H9 (cell line): Measurements from ENCODE around the gene RABGAP1L. TPM values are rescaled to one million over a fixed set of nuclear protein-coding genes. Genes with fewer than 3 reads are reported as not detected.

ENCODE experiments used
- DNase-seq: peaks from one replicate; pipeline ENCODE4 v3.0.0-alpha.2; 2017
- H2AFZ ChIP-seq: one replicate; pipeline ENCODE4 v1.6.1; 2013; ENCODE audit warnings: mild to moderate bottlenecking, low read length, control low read depth, moderate library complexity
- H2AK5ac ChIP-seq: 2 replicates; pipeline ENCODE4 v1.6.1; 2013; ENCODE audit warnings: low read length, control low read depth, mixed read lengths; ENCODE audit not compliant: insufficient read length
- H2BK120ac ChIP-seq: one replicate; pipeline ENCODE4 v1.6.1; 2013; ENCODE audit warnings: low read depth, mild to moderate bottlenecking, low read length, control low read depth, inconsistent platforms; ENCODE audit not compliant: poor library complexity, severe bottlenecking
- H2BK12ac ChIP-seq: 2 replicates; pipeline ENCODE4 v1.6.1; 2013; ENCODE audit warnings: low read length, control low read depth, mixed read lengths, low read depth; ENCODE audit not compliant: insufficient read length
- H2BK15ac ChIP-seq: 2 replicates; pipeline ENCODE4 v1.6.1; 2013; ENCODE audit warnings: low read depth, low read length, control low read depth
- H2BK20ac ChIP-seq: one replicate; pipeline ENCODE4 v1.6.1; 2013; ENCODE audit warnings: low read depth, mild to moderate bottlenecking, low read length, control low read depth, inconsistent platforms; ENCODE audit not compliant: poor library complexity, severe bottlenecking
- H2BK5ac ChIP-seq: 2 replicates; pipeline ENCODE4 v1.6.1; 2013; ENCODE audit warnings: low read length, control low read depth, mixed read lengths; ENCODE audit not compliant: insufficient read length
- H3K14ac ChIP-seq: 2 replicates; pipeline ENCODE4 v1.6.1; 2013; ENCODE audit warnings: low read length, control low read depth; ENCODE audit not compliant: insufficient read depth
- H3K18ac ChIP-seq: 2 replicates; pipeline ENCODE4 v1.6.1; 2013; ENCODE audit warnings: low read depth, mild to moderate bottlenecking, mixed read lengths, low read length, control low read depth; ENCODE audit not compliant: insufficient read length
- H3K23ac ChIP-seq: 2 replicates; pipeline ENCODE4 v1.6.1; 2013; ENCODE audit warnings: low read length, control low read depth, mixed read lengths, low read depth; ENCODE audit not compliant: insufficient read length
- H3K23me2 ChIP-seq: 2 replicates; pipeline ENCODE4 v1.6.1; 2013; ENCODE audit warnings: low read depth, mild to moderate bottlenecking, mixed read lengths, low read length, control low read depth; ENCODE audit not compliant: insufficient read length, poor library complexity, severe bottlenecking
- H3K27ac ChIP-seq: 2 replicates; pipeline ENCODE4 v1.5.1; 2013; ENCODE audit warnings: low read length, control low read depth, mixed read lengths, low read depth; ENCODE audit not compliant: insufficient read length
- H3K27me3 ChIP-seq: 2 replicates; pipeline ENCODE4 v1.6.1; 2013; ENCODE audit warnings: low read length, control low read depth, inconsistent platforms; ENCODE audit not compliant: insufficient read depth
- H3K4ac ChIP-seq: 2 replicates; pipeline ENCODE4 v1.6.1; 2013; ENCODE audit warnings: low read depth, mild to moderate bottlenecking, control low read depth, inconsistent platforms, low read length, moderate library complexity
- H3K4me1 ChIP-seq: 2 replicates; pipeline ENCODE4 v1.6.1; 2013; ENCODE audit warnings: low read length, control low read depth, inconsistent platforms; ENCODE audit not compliant: insufficient read depth
- H3K4me2 ChIP-seq: 2 replicates; pipeline ENCODE4 v1.6.1; 2013; ENCODE audit warnings: low read length, control low read depth, mixed read lengths; ENCODE audit not compliant: insufficient read length, insufficient read depth
- H3K56ac ChIP-seq: 2 replicates; pipeline ENCODE4 v1.6.1; 2013; ENCODE audit warnings: low read depth, mild to moderate bottlenecking, mixed read lengths, low read length, control low read depth; ENCODE audit not compliant: insufficient read length
- H3K79me1 ChIP-seq: 2 replicates; pipeline ENCODE4 v1.6.1; 2013; ENCODE audit warnings: low read depth, mild to moderate bottlenecking, moderate library complexity, low read length, control low read depth, inconsistent platforms; ENCODE audit not compliant: insufficient read depth, poor library complexity, severe bottlenecking
- H3K79me2 ChIP-seq: 2 replicates; pipeline ENCODE4 v1.6.1; 2013; ENCODE audit warnings: low read length, control low read depth, inconsistent platforms; ENCODE audit not compliant: insufficient read depth
- H3K9ac ChIP-seq: 2 replicates; pipeline ENCODE4 v1.6.1; 2013; ENCODE audit warnings: low read length, control low read depth, mixed read lengths; ENCODE audit not compliant: insufficient read length; ENCODE audit errors: extremely low read depth
- H3K9me3 ChIP-seq: one replicate; pipeline ENCODE4 v1.6.1; 2013; ENCODE audit warnings: low read depth, low read length, inconsistent platforms; ENCODE audit not compliant: control insufficient read depth
- H3T11ph ChIP-seq: one replicate; pipeline ENCODE4 v1.6.1; 2013; ENCODE audit warnings: mild to moderate bottlenecking, low read length, control low read depth, inconsistent platforms
- H4K20me1 ChIP-seq: one replicate; pipeline ENCODE4 v1.6.1; 2013; ENCODE audit not compliant: control insufficient read depth, insufficient read length, insufficient read depth
- H4K5ac ChIP-seq: 2 replicates; pipeline ENCODE4 v1.6.1; 2013; ENCODE audit warnings: low read depth, mild to moderate bottlenecking, mixed read lengths, low read length, control low read depth; ENCODE audit not compliant: insufficient read length
- H4K8ac ChIP-seq: replicated peaks from 2 replicates; pipeline ENCODE4 v1.6.1; 2013; ENCODE audit warnings: low read length, control low read depth, mixed read lengths, low read depth; ENCODE audit not compliant: insufficient read length
- H4K91ac ChIP-seq: 2 replicates; pipeline ENCODE4 v1.6.1; 2013; ENCODE audit warnings: low read depth, mild to moderate bottlenecking, moderate library complexity, mixed read lengths, low read length, control low read depth; ENCODE audit not compliant: insufficient read length
- H3K27ac Mint-ChIP-seq, 3 experiments: 2 replicates in 2 of 3; 3 replicates in 1 of 3; pipeline ENCODE4 v1.8.0; 2020 to 2021; ENCODE audit warnings: mixed read lengths in 3 of 3, mild to moderate bottlenecking in 1 of 3, moderate library complexity in 1 of 3
- H3K27me3 Mint-ChIP-seq: 2 replicates; pipeline ENCODE4 v1.8.0; 2021; ENCODE audit warnings: low read depth, mild to moderate bottlenecking, moderate library complexity, mixed read lengths
- H3K36me3 Mint-ChIP-seq, 3 experiments: 2 replicates in 2 of 3; 3 replicates in 1 of 3; pipeline ENCODE4 v1.8.0; 2020 to 2021; ENCODE audit warnings: low read depth in 3 of 3, mixed read lengths in 3 of 3; ENCODE audit not compliant: insufficient read depth in 1 of 3
- H3K4me1 Mint-ChIP-seq, 2 experiments: 2 replicates each; pipeline ENCODE4 v1.8.0; 2020; ENCODE audit warnings: mixed read lengths in 2 of 2
- H3K4me3 Mint-ChIP-seq, 2 experiments: 2 replicates in 1 of 2; 3 replicates in 1 of 2; pipeline ENCODE4 v1.8.0; 2020 to 2021; ENCODE audit warnings: mild to moderate bottlenecking in 2 of 2, mixed read lengths in 2 of 2, moderate library complexity in 1 of 2
- H3K9me3 Mint-ChIP-seq, 2 experiments: 2 replicates in 1 of 2; 3 replicates in 1 of 2; pipeline ENCODE4 v1.8.0; 2020; ENCODE audit warnings: mild to moderate bottlenecking in 2 of 2, mixed read lengths in 2 of 2, moderate library complexity in 1 of 2
- CTCF ChIP-seq: fragments of 200-600 bp; sonication (generic); conservative IDR thresholded peaks from 3 replicates; pipeline ENCODE4 v1.8.0; 2021; ENCODE audit warnings: antibody characterized with exemption, mild to moderate bottlenecking
- WGBS: extraction: QIAGEN DNeasy Blood & Tissue Kit; methylation state at CpG from one replicate; pipeline ENCODE4 v1.1.7; 2013; ENCODE audit warnings: missing lambda C conversion rate, low lambda C conversion rate, mixed read lengths; ENCODE audit not compliant: insufficient read length; ENCODE audit errors: extremely low coverage; 5-methylcytosine and 5-hydroxymethylcytosine counted together
- total RNA-seq: library from RNA; stranded (reverse); gene quantifications from 2 replicates; pipeline ENCODE4 v1.2.1, GENCODE V29; 2021

Gene RABGAP1L
- total RNA-seq, 1 experiment from 2014 or later, result 147 TPM

- Histone ChIP-seq H3K79me1 (no peaks in the 10 kb centered on the region), H3K4me1 (no peaks in the 10 kb centered on the region), H4K91ac (no peak overlapping the region), H4K5ac (no peak overlapping the region), H3K4me2 (no peak overlapping the region), H3K18ac (no peak overlapping the region), H3K23me2 (no peaks in the 10 kb centered on the region), H2AK5ac (no peak overlapping the region), H3K14ac (no peak overlapping the region), H4K8ac (no peak overlapping the region), H2BK15ac (no peak overlapping the region), H3K23ac (no peak overlapping the region), H3K9me3 (no peaks in the 10 kb centered on the region), H4K20me1 (no peaks in the 10 kb centered on the region), H2BK5ac (no peak overlapping the region), H2BK12ac (no peak overlapping the region), H3K27ac (no peak overlapping the region), H3K27me3 (no peaks in the 10 kb centered on the region), H2AFZ (no peak overlapping the region), H3K4ac (no peak overlapping the region), H3K9ac (no peak overlapping the region), H3K79me2 (no peaks in the 10 kb centered on the region), H3K56ac (no peak overlapping the region), H2BK120ac (no peak overlapping the region), H3T11ph (no peak overlapping the region), H2BK20ac (no peak overlapping the region)
- peaks cover 27 to 58% (median 51%) of the 10 kb centered on the region in 3 experiments for H3K36me3 Mint-ChIP-seq
- H3K27me3 Mint-ChIP-seq, result no peaks in the 10 kb centered on the region
- peaks cover 46 to 53% of the 10 kb centered on the region in 2 experiments for H3K9me3 Mint-ChIP-seq
- H3K4me3 Mint-ChIP-seq, result no peak overlapping the region
- no CpG with 5 or more reads among the region's 1 CpG for WGBS
- H3K27ac Mint-ChIP-seq, result no peak overlapping the region
- DNase-seq, result no peak
- H3K4me1 Mint-ChIP-seq, result no peaks in the 10 kb centered on the region
- TF ChIP-seq CTCF, result no peak
Measured at GRCh38 chr1:174324493-174324892, 165.2 kb downstream of the RABGAP1L start.
